NAMALWA (cell line): Measurements from ENCODE around the gene DDTL.
"Not testable (repeated sequence)": the region's sequence is repeated elsewhere in the genome, so short reads cannot be mapped to it uniquely, and the experiment has no call there.

Experiments
- DNase-seq: peaks from one replicate; pipeline ENCODE4 v3.0.0-alpha.2; 2015; ENCODE audit warnings: low spot score

Gene DDTL

DNA sequence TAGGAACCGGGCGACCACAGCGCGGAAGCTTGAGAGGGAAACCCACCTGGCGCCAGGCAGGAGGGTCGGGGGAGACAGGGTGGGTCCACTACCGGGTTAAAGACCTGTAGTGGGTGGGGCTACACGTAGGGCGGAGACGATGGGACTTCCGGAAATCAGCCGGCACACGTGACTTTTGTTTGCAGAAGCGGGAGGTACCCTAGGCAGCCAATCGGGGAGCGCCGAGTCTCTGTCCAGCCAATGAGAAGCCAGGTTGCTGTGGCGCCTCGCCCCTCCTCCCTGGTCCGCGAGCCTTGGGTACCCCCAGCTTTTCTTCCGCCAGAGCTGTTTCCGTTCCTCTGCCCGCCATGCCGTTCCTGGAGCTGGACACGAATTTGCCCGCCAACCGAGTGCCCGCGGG lies at the start of gene DDTL:
TSS of gene DDTL (plus strand) at position 321 of the 400 bp plus-strand sequence. CDS start at position 348, 27 bp downstream.
- not testable (repeated sequence) for DNase-seq

DNA sequence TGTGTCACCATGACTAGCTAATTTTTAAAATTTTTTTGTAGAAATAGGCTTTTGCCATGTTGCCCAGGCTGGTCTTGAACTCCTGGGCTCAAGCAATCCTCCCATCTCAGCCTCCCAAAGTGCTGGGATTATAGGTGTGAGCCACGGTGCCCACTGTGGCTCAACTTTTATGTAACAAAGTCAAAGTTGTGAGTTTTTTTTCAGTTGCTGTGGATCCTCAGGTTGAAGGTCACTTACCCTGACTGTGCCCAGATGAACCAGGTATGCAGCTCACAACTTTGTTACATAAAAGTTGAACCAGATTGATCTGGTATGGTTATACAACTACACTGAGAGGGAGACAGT lies 46.4 kb upstream of the DDTL start:
- not testable (repeated sequence) for DNase-seq

DNA sequence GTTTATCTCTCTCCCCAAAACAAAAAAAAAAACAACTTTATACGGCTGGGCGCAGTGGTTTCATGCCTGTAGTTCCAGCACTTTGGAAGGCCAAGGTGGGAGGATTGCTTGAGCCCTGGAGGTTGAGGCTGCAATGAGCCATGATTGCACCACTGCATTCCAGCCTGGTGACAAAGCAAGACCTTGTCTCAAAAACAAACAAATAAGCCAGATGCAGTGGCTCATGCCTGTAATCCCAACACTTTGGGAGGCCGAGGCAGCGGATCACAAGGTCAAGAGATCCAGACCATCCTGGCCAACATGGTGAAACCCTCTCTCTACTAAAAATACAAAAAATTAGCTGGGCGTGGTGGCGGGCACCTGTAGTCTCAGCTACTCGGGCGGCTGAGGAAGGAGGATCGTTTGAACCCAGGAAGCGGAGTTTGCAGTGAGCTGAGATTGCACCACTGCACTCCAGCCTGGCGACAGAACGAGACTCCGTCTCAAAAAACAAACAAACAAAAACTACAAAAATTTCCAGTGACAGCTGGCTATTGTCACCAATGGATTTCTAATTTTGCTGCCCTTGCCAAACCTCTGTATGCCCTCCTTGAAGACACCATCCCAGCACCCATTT lies 45.0 kb upstream of the DDTL start:
- DNase-seq: not testable (repeated sequence)

DNA sequence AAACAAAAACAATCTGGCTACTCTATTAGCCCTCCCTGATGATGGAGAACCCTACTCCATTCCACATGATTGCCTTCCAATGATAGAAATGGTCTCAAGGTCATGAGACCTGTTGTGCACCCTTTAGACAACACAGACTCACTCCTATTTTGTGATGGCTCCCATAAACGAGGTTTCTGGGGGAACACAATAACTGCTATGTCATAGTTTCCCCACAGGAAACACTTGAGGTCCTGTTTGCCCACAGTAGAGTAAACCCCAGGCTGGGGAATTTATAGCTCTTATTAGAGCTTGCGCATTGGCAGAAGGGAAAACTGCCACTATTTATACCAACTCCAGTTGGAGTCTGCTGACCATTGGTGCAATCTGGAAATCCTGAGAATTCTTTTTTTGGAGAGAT lies 43.8 kb upstream of the DDTL start:
- no peak for DNase-seq

DNA sequence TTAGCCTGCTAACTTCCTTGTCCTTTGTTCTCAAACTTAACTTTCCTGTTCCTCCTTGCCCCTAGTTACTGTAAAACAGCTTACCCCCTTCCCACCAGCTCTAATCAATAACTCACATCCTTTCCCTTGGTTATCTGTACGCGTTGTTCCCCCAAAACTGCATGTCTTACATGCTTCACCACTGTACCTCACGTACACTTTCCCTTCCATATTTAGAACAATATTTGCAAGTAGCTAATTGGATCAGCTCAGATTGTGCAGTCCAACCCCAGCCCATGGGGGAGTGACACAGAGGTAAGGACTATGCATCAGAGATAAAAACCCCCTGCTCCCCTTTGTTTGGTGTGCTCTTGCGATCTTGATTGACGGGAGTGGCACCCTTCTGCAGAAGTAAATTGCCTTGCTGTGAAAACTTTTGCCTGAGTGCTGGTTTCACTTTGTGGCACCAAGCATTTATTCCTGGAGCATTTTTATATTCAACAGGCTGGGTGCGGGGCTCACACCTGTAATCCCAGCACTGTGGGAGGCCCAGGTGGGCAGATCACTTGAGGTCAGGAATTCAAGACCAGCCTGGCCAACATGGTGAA lies 41.6 kb upstream of the DDTL start:
- no peak for DNase-seq

DNA sequence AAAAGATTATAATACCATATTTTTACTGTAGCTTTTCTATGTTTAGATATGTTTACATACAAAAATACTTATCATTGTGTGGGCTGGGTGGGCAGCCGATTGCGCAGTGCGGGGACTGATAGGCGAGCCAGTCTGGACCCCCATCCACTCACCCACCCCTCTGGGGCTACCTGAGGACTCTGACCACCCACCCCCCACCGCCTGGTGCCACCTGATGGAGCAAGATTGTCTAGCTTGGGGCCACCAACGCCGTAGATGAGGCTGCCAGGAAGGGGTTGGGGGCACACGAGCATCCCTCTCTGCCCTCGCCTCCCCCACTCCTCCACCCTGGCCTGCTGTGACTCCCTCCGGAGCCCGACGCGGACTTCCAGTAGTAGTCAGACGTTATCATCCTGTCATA lies 40.1 kb upstream of the DDTL start:
- DNase-seq: no peak

DNA sequence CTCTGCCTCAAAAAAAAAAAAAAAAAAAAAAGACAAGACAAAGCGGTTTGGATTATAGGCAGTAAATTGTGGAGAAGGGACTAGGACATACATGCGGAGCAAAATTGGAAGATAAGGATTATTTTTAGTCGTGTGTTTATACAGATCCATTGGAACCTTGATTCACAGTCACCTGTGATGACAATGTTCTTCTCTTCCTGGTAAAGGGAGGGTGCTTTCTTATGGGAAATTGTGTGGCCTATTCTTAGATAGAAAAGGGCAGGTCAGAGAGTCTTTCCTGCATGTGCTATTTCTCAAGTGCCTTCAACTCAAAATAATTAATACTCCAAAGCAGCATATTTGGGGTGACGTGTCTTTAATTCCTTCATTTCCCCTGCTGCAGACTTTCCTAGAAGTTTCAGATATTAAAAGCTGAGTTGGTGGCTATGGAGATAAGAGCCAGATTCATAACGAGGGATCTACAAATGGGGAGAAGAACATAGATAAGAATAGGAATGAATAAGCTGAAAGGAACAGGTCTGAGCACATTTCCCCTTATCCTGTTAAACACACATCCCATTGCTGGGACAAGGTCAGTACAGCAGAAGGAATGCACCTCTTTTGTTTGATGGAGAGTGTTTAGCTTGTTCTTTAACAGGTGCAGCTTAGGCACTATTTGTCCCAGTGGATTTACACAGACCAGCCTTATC lies 28.2 kb upstream of the DDTL start:
- no peak for DNase-seq

DNA sequence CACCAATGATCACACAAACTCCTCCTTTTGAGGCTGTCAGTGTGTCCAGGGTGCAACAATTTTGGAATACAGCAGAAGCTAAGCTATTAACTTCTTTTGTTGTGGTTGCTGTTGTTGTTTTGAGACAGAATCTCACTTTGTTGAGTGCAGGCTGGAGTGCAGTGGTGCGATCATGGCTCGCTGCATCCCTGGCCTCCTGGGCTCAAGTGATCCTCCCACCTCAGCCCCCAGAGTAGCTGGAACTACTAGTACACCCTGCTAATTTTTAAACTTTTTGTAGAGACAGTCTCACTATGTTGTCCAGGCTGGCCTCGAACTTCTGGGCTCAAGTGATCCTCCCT lies 27.7 kb upstream of the DDTL start:
- no peak for DNase-seq

DNA sequence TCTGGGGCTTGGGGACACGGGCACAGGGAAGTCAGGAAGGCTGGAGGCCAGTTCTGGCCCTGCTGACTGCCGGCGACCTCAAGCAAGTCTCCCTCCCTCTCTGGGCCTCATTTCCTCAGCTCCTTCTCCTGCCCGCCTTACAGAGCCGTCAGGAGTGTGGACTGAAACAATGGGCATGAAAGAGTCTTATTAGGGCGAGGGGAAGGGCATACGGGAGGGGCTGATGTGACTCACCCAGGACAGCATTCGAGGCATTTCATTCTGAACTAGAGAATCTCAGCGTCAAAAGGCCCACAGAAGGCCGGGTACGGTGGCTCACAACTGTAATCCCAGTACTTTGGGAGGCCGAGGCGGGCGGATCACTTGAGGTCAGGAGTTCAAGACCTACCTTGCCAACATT lies 26.5 kb upstream of the DDTL start:
- DNase-seq: not testable (repeated sequence)

DNA sequence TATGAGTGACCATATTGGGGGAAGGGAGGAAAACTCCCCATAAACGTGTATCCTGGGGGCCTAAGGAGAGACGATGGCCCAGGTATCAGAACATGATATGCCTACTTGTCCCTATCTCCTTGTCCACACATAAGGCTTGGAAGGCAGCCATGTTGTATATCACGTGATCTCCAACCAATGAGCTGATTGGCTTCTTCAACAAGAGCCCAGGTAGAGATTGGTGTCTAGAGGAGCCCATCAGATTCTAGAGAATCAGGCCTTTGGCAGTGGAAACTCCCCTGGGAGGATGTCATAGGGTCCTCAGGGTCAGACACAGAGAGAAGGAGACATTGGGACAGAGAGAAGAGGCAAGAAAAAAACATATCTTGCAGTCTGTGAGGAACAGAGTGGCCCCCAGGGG lies 19.3 kb upstream of the DDTL start:
- DNase-seq: peak; percentile 36

DNA sequence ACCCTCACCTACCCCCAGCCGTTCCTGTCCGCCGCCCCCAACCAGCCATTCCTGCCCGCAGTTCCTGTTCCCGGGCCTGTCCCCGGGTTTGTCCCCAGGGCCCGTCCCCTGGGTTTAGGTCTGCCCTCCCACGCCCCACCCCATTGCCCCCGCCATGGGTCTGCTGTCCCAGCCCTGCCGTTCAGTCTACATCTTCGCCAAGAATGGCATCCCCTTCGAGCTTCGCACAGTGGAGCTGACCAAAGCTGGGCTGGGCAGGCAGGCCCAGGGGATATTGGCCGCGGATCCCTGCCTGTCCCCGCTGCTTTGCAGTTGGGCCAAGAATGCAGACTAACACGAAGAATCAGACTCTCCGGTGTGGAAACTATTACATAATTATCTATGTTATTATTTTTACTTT lies 16.9 kb upstream of the DDTL start:
- not testable (repeated sequence) for DNase-seq

DNA sequence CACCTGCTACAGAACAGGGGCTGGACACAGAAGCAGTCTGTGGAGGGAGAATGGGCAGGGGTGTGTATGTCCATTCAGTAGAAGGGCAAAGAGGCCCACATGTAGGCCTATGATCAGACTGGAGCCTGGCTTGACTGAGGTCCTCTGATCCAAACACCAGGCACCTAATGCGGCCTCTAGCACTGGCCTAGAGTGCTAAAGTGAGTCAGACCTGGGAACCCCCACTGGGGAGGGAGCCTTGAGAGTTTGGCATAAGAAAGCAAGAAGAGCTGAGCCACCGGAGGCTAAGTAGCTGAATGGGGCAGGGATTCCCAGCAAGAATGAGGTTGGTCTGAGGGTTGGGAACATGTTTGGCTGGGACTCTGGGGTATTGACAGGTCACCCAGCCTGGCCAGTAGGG lies 15.3 kb upstream of the DDTL start:
- DNase-seq: not testable (repeated sequence)

DNA sequence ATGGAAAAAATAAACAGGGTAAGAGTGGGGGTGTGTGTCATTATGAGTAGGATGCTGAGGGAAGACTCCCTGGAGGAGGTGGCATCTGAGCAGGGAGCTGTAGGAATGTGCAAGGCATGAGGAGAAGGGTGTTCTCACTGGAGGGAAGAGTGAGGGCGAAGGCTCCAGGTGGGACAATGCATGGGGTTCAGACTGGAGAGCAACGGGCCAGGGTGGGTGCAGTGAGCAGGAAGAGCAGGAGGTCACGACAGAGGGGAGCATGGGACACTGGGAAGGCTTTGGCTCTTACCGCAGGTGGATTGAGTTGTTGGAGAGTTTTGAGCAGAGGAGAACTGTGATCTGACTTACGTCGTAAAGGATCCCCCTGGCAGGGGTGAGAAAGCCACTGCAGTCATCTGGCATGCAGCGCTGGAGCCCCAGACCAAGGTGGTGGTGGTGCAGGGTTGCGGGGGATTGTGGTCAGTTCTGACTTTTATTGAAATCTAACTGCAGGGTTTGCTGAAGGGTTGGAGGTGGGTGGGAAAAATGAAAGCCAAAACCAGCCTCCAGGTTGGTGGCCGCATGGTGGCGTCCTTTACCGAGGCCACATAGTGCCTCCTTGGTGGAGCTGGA lies 13.8 kb upstream of the DDTL start:
- not testable (repeated sequence) for DNase-seq

DNA sequence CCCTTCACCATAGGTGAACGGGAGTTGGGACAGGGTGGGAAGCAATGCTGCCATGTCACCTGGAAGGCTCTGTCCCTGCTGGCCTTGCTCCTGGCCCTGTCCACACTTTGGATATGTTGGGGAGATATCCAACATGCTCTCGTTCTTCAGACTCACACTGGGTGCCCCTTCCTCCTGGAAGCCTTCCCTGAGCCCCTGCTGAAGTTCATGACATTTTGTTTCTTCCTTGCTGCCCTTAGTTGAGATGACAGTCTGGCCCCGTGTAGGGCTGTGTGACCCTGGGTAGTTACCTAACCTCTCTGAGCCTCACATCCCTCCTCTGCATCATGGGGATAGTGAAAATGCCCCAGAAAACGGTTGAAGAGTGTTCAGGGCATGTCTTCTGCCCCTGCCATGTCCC lies 13.2 kb upstream of the DDTL start:
- not testable (repeated sequence) for DNase-seq

DNA sequence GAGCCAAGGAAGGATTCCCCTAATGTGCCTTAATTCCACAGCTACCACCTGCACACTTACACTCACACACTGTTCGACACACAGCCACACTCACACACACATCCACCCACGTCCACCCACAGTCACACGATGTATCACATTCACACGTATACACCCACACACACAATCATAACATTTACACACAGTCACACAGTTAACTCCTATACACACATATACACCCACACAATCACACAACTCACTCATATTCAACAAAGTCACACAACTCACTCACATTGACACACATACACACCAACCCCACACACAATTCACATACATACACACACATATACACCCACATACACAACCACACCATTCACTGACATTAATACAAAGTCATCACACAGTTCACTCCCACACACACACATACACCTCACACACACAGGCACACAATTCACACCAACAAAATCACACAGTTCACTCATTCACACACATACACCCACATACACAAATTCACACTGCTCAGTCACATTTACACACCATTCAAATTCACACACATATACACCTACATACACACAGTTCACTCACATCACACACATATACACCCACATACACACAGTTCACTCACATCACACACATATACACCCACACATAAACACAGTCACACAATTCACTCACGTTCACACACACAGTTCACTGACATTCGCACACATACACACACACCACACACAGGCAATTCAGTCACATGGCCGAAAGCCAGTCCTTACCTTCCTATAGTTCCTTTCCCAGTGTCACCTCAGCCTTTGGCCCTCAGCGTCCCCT lies 12.3 kb upstream of the DDTL start:
- DNase-seq: not testable (repeated sequence)

DNA sequence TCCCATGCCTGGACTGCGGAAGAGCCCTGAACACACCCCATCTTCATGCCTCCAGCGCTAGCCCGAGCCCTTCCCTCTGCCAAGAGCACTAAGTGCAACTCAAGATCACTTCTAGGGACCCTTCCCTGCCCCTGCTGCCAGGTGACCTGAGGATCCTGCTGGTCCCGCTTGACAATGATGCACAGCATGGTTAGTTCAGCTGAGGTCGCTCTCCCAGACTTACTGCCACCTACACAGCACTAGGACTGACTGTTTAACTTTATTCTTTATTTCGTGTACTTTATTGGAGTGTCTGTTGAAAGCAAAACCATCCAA lies 11.7 kb upstream of the DDTL start:
- DNase-seq: not testable (repeated sequence)

DNA sequence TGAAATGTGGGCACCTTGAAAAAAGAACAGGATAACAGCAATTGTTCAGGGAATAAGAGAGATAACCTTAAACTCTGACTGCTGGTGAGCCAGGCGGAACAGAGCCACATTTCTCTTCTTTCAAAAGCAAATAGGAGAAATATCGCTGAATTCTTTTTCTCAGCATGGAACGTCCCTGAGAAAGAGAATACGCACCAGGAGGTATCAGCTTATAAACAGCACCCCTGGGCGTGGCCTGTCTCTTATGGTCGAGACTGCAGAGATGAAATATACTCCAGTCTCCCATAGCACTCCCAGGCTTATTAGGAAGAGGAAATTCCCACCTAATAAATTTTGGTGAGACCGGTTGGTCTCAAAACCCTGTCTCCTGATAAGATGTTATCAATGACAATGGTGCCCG lies 10.8 kb upstream of the DDTL start:
- not testable (repeated sequence) for DNase-seq

DNA sequence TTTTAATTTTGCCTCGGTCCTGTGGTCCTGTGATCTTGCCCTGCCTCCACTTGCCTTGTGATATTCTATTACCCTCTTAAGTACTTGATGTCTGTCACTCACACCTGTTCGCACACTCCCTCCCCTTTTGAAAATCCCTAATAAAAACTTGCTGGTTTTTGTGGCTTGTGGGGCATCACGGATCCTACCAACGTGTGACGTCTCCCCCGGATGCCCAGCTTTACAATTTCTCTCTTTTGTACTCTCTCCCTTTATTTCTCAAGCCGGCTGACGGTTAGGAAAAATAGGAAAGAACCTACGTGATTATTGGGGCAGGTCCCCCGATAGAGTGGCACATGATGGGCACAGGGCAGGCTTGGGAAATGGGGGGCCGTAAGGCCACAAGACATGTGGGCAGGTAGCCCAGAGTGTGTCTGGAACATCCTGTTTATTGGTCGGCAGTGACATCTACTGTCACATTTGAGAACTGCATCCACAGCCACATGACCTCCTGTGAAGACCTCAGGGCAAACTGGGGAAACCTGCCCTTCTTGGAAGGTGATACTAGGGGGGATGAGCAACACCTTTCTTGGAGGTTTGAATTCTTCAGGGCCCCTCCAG lies 10.3 kb upstream of the DDTL start:
- peak; percentile 90 for DNase-seq

DNA sequence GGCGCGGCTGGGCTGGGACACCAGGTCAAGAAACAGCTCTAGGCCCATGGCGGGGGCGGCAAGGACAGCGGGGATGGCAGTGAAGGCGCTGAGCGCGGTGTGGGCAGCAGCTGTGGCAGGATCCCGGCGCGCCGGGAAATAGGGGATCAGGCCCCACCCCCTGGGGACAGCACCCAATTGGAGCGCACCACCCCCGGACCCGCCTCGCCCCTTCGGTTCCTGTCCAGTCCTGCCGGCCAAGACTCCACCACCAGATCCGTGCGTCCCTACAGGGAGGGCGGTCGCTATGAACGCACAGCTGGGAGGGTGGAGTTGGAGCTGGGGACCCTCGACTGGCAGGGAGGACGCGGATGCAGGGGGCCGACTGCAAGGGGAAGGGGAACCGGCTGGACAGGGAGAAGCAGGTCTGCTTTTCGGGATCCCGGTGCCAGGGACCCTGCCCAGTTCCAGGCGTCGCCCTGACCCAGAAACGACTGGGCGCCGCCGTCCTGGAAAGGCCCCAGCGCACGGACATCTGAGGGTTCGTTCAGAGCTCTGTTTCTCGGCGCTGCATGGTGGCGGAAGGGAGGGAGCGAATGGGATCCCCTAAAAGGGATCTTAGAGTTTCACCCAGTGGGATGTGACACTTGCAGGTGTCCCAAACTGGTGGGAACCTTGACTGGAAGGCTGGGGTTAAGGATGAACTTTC lies 5.5 kb upstream of the DDTL start, which contains the start of gene GSTT2B:
TSS of gene GSTT2B (minus strand) at position 112 of the 688 bp plus-strand sequence. CDS start at position 48, 64 bp downstream.
- not testable (repeated sequence) for DNase-seq

DNA sequence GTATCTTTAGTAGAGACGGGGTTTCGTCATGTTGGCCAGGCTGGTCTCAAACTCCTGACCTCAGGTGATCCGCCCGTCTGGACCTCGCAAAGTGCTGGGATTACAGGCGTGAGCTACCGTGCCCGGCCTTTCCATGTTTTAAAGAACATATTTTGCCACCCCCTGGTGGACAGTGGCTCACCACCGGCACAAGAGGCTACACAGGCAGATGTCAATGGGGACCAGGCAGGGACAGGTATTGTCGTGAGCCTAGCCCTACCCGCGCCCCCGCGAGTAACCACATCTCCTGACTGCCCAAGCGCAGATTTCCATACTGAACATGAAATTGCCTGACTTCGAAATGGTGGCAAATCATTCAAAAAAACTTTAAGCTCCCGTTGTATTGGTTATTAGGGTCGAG lies 594 bp upstream of the DDTL start:
- not testable (repeated sequence) for DNase-seq

DNA sequence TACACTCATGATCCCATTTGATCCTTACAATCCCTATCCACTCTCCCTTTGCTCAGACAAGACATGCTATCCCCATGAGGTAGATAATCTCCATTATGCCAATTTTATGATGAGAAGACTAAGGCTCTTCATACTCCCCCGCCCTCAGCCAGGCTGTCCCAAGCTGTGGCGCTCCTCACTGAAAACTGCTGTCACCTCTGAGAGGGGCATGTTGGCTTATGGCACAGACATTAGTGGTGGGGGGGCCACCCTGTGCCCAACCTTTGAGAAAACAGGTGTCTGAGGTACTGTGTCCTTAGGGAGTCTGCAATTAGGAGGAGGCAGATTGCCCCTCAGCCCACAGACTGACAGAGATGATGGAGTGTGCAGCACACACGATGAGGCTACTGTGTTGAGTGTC lies 2.4 kb downstream of the DDTL start:
- DNase-seq: no peak
